Hematopoietic multipotent progenitor cell (in vitro differentiated cells): ENCODE data around the gene ARHGAP15. TPM values are rescaled to one million over a fixed set of nuclear protein-coding genes. Genes with fewer than 3 reads are reported as not detected.

Experiments used
- DNase-seq, 3 donors: peaks; one replicate each; pipeline ENCODE4 v3.0.0-alpha.2; 2011 to 2015; ENCODE audit warnings: low read depth in 2 of 3, low spot score in 2 of 3
- total RNA-seq: library from RNA; depleted of rRNA; stranded (reverse); fragments of >200 nt; gene quantifications from one replicate; pipeline ENCODE4 v1.2.3, GENCODE V29; 2012

ARHGAP15 gene
- total RNA-seq, 1 donor: 77.3 TPM

DNA sequence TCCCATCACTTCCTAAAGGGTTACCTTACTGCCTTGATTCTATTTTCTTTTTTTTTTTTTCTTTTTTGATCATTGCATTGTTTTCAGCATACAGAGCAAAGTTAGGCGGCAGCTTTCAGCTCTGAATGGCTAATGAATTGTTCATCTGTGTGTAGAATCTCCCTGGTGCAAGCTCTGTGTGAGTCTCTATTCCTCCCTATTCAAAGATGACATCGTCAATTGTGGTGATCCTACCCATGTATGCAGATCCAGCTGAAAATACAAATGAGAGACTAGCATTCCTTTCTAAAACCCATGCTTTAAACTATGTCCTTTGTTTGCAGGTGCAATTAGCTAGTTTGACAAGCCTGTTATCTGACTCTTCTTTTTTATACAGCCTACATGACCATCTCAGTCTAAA lies 539.0 kb downstream of the ARHGAP15 start:
- no peak for DNase-seq

DNA sequence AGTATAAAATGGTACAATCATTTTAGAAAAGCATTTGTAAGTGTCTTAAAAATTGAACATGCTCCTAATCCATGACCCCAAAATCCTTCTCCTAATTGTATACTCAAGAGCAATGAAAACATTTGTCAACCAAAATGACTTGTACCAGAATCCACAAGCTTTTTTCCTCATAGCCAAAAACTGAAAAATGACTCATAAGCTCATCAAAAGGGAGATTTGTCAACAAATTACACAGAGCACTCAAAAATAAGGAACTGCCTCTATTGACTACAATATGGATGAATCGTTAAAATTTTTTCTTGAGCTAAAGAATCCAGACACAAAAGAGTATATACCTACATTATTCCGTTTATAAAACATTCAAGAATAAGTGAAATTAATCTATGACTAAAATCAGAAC lies 544.8 kb downstream of the ARHGAP15 start:
- DNase-seq: no peak

DNA sequence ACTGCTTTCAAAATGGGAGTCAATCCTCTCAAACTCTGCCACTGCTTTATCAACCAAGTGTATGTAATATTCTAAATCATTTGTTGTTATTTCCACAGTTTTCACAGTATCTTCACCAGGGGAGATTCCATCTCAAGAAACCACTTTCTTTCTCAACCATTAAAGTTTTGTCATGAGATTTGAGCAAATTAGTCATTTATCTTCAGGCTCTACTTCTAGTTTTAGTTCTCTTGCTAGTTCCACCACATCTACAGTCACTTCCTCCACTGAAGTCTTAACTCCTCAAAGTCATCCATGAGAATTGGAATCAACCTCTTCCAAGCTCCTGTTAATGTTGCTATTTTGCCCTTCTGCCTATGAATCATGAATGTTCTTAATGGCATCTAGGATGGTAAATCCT lies 545.8 kb downstream of the ARHGAP15 start:
- no peak for DNase-seq

DNA sequence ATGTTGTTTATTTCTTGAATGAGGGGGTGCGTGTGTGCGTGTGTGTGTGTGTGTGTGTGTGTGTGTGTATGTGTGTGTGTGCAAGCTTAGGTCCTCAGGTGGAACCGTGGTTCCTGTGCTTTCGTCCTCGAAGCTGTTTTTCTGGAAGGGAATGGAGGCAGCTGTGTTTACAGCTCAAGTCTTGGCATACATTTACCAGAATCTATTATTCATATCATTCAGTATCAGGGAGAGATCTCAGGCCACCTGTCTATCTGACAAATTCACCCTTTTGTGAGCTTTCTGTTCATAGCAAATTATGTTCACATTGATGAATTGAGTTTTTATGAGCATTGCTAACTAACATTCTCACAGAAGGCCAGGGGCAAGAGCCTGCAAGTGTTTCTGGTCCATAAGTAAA lies 550.4 kb downstream of the ARHGAP15 start:
- no peak for DNase-seq

DNA sequence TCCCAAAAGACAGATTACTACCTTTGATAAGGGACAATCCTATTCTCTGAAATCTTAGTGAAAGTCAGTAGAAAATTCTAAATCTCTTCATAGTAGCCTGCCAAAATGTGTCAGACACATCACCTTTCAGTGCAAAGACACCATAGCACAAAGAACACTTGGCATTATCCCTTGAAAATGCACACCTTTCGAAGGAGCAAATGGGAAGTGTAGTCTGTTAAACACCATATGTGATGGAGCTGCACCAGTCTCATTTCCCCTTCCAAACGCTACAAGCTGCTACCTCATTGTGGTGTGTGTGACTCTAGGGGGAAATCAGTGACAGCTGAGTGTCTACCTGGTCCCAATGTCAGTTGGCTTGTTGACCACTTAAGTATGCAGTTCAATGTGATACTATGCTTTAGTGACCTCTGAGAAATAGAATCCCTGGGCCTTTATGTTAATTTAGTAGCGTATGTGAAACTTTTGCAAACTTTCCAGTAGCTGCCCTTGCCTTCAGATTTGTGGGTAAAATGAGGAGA lies 551.7 kb downstream of the ARHGAP15 start:
- DNase-seq: no peak

DNA sequence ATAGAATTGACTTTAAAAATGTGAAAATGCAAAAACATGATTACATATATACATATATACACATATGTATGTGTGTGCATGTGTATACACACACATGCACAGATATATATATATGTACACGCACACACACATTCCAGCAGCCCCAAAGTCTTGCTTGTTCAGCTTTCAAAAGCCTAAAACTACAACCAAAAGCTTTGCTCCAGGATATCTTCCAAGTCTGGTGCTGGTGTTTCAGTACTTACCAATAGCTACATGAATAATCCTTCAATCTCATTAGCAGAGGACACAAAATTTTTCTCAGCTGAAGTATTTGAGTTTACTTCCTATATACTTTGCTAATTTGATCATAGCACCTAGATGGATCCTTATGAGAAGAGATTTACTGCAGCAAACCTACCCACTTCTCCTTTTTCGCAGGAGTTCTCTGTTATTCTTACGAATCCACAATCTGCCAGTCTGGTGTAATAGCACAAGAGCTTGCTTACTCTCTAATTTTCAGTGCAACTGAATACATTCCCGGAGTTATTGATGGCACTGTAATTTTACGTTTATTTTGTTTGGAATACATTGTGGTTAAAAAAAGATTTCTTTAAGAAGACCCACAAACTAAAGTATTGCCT lies 553.3 kb downstream of the ARHGAP15 start:
- DNase-seq: peak in 1 of 3 donors; percentile 50

DNA sequence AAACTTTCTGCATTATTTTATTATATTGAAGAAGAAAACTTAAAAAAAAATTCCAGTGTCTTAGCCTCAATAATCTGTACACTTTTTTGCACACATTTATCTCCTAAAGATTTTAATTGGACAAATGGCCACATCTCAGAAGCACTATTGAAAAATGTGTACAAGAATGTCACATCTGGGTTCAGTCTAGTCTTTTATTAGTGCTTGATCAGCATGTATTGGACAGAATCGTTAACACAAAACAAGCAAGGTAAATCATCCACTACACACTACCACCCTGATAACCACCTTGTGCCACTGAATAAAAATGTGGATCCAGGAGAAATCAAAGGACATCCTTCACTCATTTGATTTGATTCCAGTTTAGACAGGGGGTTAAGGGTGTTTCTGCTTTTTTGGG lies 554.8 kb downstream of the ARHGAP15 start:
- DNase-seq: no peak

DNA sequence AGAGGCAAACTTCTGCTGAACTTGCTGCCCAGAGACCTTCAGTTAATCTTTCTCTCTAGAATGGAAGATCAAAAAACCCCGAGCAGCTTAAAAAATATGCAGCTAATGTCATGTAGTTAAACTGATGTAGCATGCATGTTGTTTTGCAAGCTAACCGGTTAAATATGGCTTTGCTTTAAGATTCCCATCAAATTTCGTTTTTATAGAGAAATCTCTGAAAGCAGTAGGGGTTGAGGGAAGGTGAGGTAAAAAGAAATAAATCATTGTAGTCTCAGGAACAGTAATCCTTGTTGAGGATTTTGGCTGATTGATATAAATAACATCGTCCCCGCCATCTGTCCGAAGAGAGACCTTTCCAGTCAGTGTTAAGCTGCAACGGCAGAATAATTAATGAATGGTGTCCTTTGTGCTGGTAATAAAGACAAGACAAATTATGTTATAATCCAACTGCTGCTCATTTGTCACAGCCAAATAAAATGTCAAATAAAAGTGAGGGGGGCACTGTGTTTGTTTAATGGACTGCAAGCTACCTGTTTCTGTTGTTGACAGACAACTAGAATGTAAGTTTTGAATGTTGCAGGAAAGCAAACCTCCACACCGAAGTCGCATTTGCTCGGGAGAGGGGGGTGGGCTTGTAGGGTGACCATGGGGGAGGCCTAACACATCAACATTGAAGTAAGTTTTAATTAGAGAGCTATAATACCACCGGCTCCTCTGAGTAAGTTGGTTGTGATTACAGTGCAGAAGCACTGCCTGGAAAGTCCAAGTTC lies 555.5 kb downstream of the ARHGAP15 start:
- DNase-seq: no peak

DNA sequence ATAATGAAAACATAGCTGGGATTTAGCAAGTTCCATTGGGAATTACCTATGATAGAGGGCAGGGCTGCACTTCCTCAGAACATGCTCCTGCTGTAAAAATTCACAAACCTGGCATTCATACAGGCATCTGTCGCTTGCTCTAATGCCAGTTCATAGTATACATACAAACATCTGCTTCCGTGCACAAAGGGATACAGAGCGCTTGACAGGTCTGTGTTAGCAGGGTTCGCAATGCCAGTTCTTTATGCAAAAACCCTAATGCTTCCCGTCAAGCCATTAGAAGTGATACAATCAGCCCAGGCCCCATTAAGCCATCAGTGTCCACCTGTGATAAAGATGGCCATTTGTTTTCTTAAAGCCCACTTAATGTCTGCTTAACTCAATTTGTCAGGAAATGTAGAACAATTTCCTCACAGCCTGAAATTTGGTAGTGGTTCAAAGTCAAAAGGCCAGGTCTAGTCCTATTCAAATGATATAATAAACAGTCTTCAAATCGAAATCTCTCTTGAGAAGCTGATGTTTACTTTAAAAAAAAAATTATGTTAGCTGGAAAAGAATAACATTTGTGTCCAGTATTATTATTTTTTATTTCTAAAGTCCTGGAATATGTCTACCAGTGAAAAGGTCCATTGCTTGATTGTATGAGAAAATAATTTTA lies 556.3 kb downstream of the ARHGAP15 start:
- no peak for DNase-seq

DNA sequence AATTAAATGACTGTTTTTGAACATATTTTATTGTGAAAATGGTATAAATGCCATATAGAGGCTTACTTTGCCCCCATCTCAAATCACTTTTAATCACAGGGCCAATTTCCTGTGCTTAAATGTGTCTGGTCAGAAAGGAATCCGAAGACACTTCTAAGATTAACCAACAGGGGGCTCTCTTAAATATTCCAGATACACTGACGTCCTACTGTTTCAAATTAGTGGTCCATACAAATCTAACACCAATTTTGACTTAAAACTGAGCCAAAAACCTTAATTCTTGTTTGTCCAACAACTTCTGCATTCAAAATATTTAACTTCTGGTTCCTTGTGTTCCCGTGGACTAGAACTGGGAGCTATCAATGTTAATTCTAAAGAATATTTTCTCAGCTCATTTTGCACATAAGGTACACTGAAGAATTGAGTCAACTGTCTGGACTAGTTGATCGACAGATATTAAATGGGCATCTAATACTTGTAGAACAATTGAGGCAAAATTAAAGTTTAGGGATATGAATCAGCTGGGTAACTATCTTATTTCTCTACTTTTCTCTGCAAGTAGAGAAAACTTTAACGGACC lies 557.5 kb downstream of the ARHGAP15 start:
- DNase-seq: peak in 2 of 3 donors; percentile 22 to 50

DNA sequence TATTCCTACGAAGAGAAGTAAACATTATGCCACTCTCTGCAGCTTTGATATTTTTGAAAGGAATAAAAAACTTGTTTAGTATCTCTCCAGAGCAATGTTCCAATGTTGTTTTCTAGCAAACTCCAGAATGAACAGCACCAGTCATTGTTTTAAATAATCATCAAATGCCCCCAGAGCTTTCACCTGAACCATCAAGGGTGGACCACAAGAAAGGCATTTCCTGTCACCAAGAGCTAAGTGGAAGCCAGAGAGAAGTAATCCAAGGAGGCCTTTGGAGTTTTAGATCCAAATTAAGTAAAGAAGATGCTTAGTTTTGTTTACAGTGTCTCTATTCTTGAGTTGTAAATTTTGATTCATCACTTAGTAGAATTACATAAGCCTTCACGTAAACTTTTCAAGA lies 559.0 kb downstream of the ARHGAP15 start:
- DNase-seq: no peak

DNA sequence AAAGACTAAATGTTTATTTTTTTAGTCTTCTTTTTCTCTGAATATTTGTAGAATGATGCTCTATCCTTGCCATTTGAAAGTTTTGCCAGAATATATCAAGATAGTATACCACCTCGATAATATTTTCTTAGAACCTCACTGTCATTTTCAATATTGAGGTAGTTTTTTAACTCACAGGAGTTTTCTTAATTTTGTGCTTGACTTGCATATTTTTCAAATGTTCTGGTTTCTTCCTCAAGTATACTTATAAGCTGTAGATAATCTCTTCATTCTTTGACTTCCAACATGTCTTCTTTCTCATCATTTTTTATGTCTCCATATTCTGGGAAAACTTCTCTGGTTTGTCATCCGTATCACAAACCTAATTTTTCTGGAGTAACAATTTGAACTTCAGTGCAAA lies 559.6 kb downstream of the ARHGAP15 start:
- no peak for DNase-seq

DNA sequence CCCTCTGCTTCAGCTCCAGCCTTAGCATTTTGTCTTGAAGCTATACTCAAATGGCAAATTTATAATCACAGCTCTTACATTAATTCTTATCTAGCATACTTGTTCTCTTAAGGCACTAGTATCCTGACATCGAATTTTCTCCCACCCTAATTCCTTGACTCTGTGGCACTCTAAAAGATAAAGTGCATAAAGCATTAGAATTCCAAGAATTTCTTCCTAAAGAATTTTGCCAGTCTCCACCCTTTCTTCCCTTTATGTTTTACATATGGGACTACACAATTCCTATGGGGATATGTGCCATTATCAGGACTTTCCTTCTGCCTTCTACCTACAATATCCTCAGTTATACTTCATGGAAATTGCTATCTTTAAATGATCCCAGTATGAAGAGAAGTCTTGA lies 560.3 kb downstream of the ARHGAP15 start:
- DNase-seq: no peak

DNA sequence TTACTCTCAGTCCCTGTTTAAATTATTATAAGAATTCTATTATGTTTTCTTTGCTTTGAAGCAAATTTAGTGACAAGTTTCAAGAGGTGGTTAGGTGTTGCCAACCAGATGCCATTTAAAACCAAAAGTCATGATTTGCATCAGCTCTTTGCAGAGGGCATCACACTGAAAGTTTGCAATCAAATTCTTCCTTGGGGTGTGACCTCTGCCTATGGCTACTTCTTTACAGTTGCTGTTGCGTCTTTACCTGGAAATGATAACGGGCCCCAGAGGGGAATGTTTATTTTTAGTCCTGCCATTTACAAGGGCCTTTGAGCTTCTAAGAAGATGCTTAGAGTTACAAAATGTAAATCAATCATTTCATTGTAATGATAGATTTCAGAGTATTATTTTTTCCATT lies 561.0 kb downstream of the ARHGAP15 start:
- no peak for DNase-seq

DNA sequence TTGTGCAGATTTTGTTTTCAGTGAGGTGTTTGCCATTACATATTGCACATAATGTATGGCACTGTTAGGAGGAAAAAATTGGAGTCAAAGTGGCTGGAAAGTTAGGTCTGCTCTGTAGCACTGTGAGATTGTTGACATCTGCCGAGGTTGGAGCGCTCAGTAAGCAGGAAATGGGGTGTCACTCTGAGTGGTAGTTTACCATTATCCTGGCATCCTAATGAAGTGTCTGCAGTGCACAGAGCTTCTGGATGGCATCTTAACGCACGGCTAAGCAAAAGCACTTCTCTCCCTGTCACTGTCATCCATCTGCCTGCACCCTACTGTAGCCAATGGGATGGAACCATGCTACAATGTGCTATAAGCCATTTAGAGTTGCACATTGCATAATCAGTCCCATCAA lies 561.9 kb downstream of the ARHGAP15 start:
- no peak for DNase-seq

DNA sequence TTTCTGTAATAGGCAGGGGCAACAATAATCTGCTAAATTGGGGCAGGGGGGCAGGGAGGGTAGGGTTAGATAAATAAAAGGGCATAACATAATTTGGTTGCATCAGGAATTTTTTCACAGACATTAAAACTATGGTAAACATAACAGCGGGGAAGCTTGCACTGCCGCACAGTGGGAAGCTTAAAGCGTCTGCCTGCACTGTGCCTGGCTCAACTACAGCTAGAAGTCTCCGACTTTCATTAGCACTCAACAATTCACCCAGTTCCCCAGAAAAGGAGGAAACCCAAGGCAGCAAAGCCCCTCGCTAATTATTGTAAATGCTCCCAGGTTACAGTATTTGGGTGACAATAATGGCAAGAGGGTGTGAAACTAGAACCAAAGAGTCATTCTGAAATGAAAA lies 562.9 kb downstream of the ARHGAP15 start:
- no peak for DNase-seq

DNA sequence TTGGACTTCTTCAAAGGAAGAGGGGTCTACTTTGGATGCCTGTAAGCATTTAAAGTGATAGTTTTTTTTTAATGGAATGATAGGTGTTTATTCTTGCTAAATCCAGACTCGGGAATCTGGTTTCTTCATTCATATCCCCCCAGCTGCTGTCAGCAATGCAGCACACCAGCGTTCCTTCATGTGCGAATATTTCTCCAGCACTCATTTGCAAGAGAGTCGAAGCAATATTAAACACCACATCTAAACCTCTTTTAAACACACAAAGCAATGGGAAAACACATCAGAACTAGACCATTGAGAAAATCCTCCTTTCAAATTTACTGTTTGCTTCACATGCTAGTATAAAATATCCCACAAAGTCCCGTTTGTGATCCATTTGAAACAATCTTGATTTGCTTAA lies 563.7 kb downstream of the ARHGAP15 start:
- DNase-seq: no peak

DNA sequence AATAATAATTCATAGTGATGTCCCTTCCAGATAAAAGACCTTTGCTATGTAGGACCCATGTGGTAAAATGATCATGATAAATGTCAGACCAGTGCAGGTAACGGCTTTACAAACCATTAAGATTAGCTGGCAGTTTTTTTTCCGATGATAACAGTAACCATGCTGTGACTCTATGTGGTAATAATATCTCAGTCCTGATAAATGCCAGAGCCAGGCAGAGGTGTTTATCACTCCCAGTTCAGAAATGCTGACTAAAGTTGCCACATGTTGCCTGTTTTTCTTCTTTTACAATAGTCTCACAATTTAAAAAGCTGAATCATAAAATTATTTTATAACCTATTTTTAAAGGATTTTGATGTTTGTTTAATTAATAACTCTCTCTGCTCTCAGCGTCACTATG lies 565.1 kb downstream of the ARHGAP15 start:
- no peak for DNase-seq

DNA sequence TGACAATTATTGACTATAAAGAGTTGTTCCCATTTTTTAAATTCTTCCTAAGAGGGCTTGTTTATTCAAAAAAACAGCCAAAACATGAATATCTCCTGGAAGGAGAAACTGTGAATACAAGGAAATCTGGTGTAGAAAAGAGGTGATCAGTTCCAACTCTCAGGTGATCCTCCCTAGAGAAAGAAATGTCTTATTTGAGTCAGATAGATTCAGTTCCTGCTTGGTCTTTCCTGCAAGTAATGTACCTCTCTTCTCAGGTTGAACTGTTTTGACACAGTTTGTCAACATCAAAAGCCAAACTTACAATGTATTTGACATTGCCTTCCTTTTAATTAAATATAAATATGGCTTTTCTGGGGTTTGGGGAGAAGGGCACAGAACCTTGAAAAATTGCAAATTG lies 567.4 kb downstream of the ARHGAP15 start:
- no peak for DNase-seq

DNA sequence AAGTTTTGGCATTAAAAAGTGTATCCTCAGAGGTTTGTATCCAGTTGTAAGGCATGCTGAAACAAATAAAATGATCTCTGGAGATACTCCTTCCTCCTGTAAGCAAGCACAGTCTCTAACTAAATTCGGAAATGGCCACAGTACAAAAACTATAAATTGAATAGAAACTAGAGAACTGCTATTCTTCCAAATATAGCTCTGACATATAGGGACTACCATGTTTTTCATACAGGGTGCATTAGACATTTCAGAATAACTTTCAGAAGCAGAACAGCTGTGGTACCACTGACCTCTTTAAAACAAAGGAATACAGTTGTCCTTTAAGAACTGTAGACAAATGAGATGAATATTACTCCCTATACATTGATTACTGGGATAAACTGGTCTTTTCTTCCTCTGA lies 568.5 kb downstream of the ARHGAP15 start:
- no peak for DNase-seq

DNA sequence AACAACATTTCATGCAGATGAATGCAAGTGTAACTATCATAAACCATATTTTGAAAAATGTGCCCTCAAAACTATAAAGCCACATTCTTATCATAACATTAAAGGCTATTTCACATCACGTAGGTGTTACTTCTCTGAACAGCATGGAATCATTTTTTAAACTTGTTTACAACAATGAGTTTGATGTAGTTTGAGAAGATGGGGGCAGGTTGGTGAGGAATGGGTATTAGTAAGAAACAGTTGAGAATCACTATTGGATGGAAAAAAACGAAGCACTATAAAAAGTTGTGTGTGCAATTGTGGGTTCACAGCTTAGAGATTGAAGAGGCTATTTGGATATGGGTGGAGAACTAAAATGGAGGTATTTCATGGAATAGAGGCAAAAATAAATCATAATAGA lies 569.1 kb downstream of the ARHGAP15 start:
- DNase-seq: no peak
